Heart left ventricle (tissue), 16 donors: ENCODE data around the gene DLX2. TPM values are rescaled to one million over a fixed set of nuclear protein-coding genes. Genes with fewer than 3 reads are reported as not detected.
A peak's percentile ranks its signal among the peaks of the same experiment; 100 is the strongest.

Experiments used
- ATAC-seq, 4 donors: fragments of 200-7000 bp; cut with Tn5 transposase; one replicate each; pipeline ENCODE4 v1.9.1; 2020 to 2022; ENCODE audit warnings: moderate library complexity in 4 of 4, mild to moderate bottlenecking in 3 of 4, moderate number of reproducible peaks in 1 of 4
- DNase-seq, 5 donors: peaks; one replicate each; pipeline ENCODE4 v3.0.0-alpha.2; 2020
- H3K27ac ChIP-seq, 12 donors: fragments of 200-600 bp; sonication (generic) in 4 of 12; one replicate each; pipeline versions ENCODE4 v1.5.0 to v1.8.0; 2016 to 2022; ENCODE audit warnings: mild to moderate bottlenecking in 2 of 12
- H3K27me3 ChIP-seq, 9 donors: fragments of 200-600 bp; sonication (generic) in 2 of 9; one replicate each; pipeline versions ENCODE4 v1.5.1 to v1.8.0; 2016 to 2022; ENCODE audit warnings: mild to moderate bottlenecking in 3 of 9
- H3K36me3 ChIP-seq, 9 donors: fragments of 200-600 bp; sonication (generic) in 2 of 9; one replicate each; pipeline versions ENCODE4 v1.5.0 to v1.8.0; 2018 to 2022; ENCODE audit warnings: mild to moderate bottlenecking in 2 of 9
- H3K4me1 ChIP-seq, 12 donors: fragments of 200-600 bp; sonication (generic) in 4 of 12; one replicate each; pipeline versions ENCODE4 v1.5.0 to v1.8.0; 2016 to 2022; ENCODE audit warnings: mild to moderate bottlenecking in 3 of 12
- H3K4me3 ChIP-seq, 12 donors: fragments of 200-600 bp; sonication (generic) in 4 of 12; one replicate each; pipeline versions ENCODE4 v1.5.0 to v1.8.0; 2017 to 2022; ENCODE audit warnings: mild to moderate bottlenecking in 9 of 12, moderate library complexity in 4 of 12
- H3K9me3 ChIP-seq, 12 donors: fragments of 200-600 bp; sonication (generic) in 4 of 12; one replicate each; pipeline versions ENCODE4 v1.5.0 to v1.8.0; 2016 to 2022; ENCODE audit warnings: mild to moderate bottlenecking in 1 of 12
- POLR2A ChIP-seq, 2 donors: fragments of 450-650 bp; IDR thresholded peaks; one replicate each; pipeline ENCODE4 v1.6.1; 2017; ENCODE audit warnings: antibody characterized with exemption in 2 of 2, mild to moderate bottlenecking in 2 of 2, moderate library complexity in 2 of 2
- WGBS, 4 donors: extraction: QIAGEN DNeasy Blood & Tissue Kit in 2 of 4; methylation state at CpG; one replicate each; pipeline versions ENCODE4 v1.1.5 to v1.1.7; 2013 to 2018; 5-methylcytosine and 5-hydroxymethylcytosine counted together
- intact Hi-C, 10 donors: fragments of 100-400 bp; cut with DNase I; formaldehyde crosslinking; loops; one replicate each; pipeline versions ENCODE4 v1.11.1 to v1.14.2; 2022
- polyA plus RNA-seq, 2 donors: library from polyadenylated mRNA; stranded (reverse); fragments of 200-250 nt; gene quantifications; one replicate each; pipeline ENCODE4 v1.2.3, GENCODE V29; 2013
- total RNA-seq, 9 donors: library from RNA; depleted of rRNA in 2 of 9; stranded (reverse); fragments of >200 nt in 2 of 9; fragmentation: NEBNext Ultra II Directional in 3 of 9; extraction: Animal tissue kit (Norgen Biotek cat#: 25700) in 3 of 9; gene quantifications; one replicate each; pipeline versions ENCODE4 v1.1.0 to v1.2.4, GENCODE V29; 2016 to 2023
- TF ChIP-seq, protein P1 (sequence below), 12 donors: fragments of 200-600 bp; sonication (generic) in 4 of 12; IDR thresholded peaks; one replicate each; pipeline versions ENCODE4 v1.5.0 to v1.8.0; 2018 to 2022; ENCODE audit warnings: antibody characterized with exemption in 12 of 12, mild to moderate bottlenecking in 5 of 12
- donor health status: ischemic (EF 13 %, LVEDD 7.1; RV severe dilation, severe dysfunction).
- donor health status: healthy with polysubstance abuse.
- donor health status: DM: no; HTN: yes; CAD: no.
- donor health status: DM: no; HTN: no; CAD: no.
- donor health status: ischemic (EF 25% LVEDD 6.9; RV normal size, moderate dysfunction).
- donor health status: ischemic (EF 25% LVEDD 5.7; RV mildly dilated, moderate dysfunction).
- donor health status: healthy.
- donor health status: DM: yes; HTN: yes; CAD: no.
- donor health status: ischemic (EF 35%, LVEDD 5.7; RV mildly dilated, moderate dysfunction).
- donor health status: nonischemic (EF 11% LVEDD 7.7; RV severe dilation, severe dysfunction).
- donor health status: DM: yes; HTN: yes; CAD: no.
- donor health status: PGD.
- donor health status: ischemic (EF 29% LVEDD 5.4; RV normal size, mild dysfunction).
- donor health status: nonischemic (EF 23%, LVEDD 6.1; RV moderate dilation, normal function).

The DLX2 gene
- total and polyA plus RNA-seq, 11 donors = not detected

- Histone ChIP-seq H3K27me3 (peaks cover 82 to 100% (median 92%) of the 10 kb centered on the region in 9 donors), H3K4me1 (peaks cover 3 to 62% (median 26%) of the 10 kb centered on the region in 12 donors), H3K27ac (no peak overlapping the region), H3K9me3 (no peaks in the 10 kb centered on the region), H3K36me3 (no peaks in the 10 kb centered on the region), H3K4me3 (peak overlapping the region in 4 of 12 donors; percentile 27 to 63 (median 48))
- TF ChIP-seq POLR2A (IDR thresholded peaks at IDR 0.05) = no peak
- TF ChIP-seq, protein P1, sequence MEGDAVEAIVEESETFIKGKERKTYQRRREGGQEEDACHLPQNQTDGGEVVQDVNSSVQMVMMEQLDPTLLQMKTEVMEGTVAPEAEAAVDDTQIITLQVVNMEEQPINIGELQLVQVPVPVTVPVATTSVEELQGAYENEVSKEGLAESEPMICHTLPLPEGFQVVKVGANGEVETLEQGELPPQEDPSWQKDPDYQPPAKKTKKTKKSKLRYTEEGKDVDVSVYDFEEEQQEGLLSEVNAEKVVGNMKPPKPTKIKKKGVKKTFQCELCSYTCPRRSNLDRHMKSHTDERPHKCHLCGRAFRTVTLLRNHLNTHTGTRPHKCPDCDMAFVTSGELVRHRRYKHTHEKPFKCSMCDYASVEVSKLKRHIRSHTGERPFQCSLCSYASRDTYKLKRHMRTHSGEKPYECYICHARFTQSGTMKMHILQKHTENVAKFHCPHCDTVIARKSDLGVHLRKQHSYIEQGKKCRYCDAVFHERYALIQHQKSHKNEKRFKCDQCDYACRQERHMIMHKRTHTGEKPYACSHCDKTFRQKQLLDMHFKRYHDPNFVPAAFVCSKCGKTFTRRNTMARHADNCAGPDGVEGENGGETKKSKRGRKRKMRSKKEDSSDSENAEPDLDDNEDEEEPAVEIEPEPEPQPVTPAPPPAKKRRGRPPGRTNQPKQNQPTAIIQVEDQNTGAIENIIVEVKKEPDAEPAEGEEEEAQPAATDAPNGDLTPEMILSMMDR (IDR thresholded peaks at IDR 0.05) = no peak
- DNase-seq = no peak
- no peak for ATAC-seq
- 8 to 17% (median 11%) methylated on average over 23 of the region's 23 CpGs for WGBS, 4 donors
- intact Hi-C loops = loop anchor here in 2 of 10 donors (10.0 kb wide), 1 partner anchor 159 kb away; the partner anchor contains the start of gene HAT1 (in 2 of the 2)
Measured at GRCh38 chr2:172083628-172084394, 18.9 kb downstream of the DLX2 start.

- H3K4me1 ChIP-seq = peaks cover 3 to 58% (median 26%) of the 10 kb centered on the region in 12 donors
- DNase-seq = no peak
Measured at GRCh38 chr2:172082944-172083627, 19.6 kb downstream of the DLX2 start.

GRCh38 chr2:172082105-172082943 lies 20.4 kb downstream of the DLX2 start:
- peaks cover 68 to 94% (median 77%) of the 10 kb centered on the region in 9 donors for H3K27me3 ChIP-seq
- TF ChIP-seq, protein P1 (IDR thresholded peaks at IDR 0.05) = no peak
- TF ChIP-seq POLR2A (IDR thresholded peaks at IDR 0.05) = no peak
- intact Hi-C loops = loop anchor here in 2 of 10 donors (10.0 kb wide), 1 partner anchor 158 kb away; the partner anchor contains the start of gene HAT1 (in 2 of the 2)
- H3K27ac ChIP-seq = no peak overlapping the region
- ATAC-seq (no peak), DNase-seq (no peak)
- WGBS, 4 donors = 7 to 18% (median 13%) methylated on average over 8 to 14 of the region's 14 CpGs
- no peaks in the 10 kb centered on the region for H3K36me3 ChIP-seq
- H3K9me3 ChIP-seq = no peaks in the 10 kb centered on the region
- peak overlapping the region in 1 of 12 donors; percentile 16 for H3K4me3 ChIP-seq
- H3K4me1 ChIP-seq = peaks cover 3 to 51% (median 26%) of the 10 kb centered on the region in 12 donors

More at GRCh38 chr2:172082944-172083627, 19.6 kb downstream of the DLX2 start:
- H3K27ac ChIP-seq = no peak overlapping the region
- no peak for ATAC-seq
- TF ChIP-seq, protein P1 (IDR thresholded peaks at IDR 0.05) = peak in 1 of 12 donors; percentile 17
- TF ChIP-seq POLR2A (IDR thresholded peaks at IDR 0.05) = no peak
- intact Hi-C loops = loop anchor here in 2 of 10 donors (10.0 kb wide), 1 partner anchor 158 kb away; the partner anchor contains the start of gene HAT1 (in 2 of the 2)
- H3K36me3 ChIP-seq = no peaks in the 10 kb centered on the region
- H3K27me3 ChIP-seq = peaks cover 75 to 100% (median 85%) of the 10 kb centered on the region in 9 donors
- H3K4me3 ChIP-seq = peak overlapping the region in 1 of 12 donors; percentile 16
- 6 to 12% (median 8%) methylated on average over 37 to 42 of the region's 42 CpGs for WGBS, 4 donors
- no peaks in the 10 kb centered on the region for H3K9me3 ChIP-seq
